Liver (tissue), 9 donors: ENCODE measurements around the gene DNAJC10. TPM values are rescaled to one million over a fixed set of nuclear protein-coding genes. Genes with fewer than 3 reads are reported as not detected.
"Not testable (repeated sequence)": the region's sequence is repeated elsewhere in the genome, so short reads cannot be mapped to it uniquely, and the experiment has no call there.

Source experiments
- DNase-seq: peaks from one replicate; pipeline ENCODE4 v3.0.0-alpha.2; 2017; ENCODE audit warnings: low spot score
- H3K27ac ChIP-seq, 2 donors: one replicate each; pipeline ENCODE4 v1.7.0; 2013; ENCODE audit warnings: inconsistent platforms in 2 of 2, low read length in 2 of 2, control low read depth in 1 of 2, low read depth in 1 of 2, mild to moderate bottlenecking in 1 of 2
- H3K27me3 ChIP-seq, 4 donors: one replicate each; pipeline versions ENCODE4 v1.6.1 to v1.7.0; 2013; ENCODE audit warnings: low read length in 3 of 4, inconsistent platforms in 1 of 4, mild to moderate bottlenecking in 1 of 4, moderate library complexity in 1 of 4; ENCODE audit not compliant: control insufficient read depth in 4 of 4, insufficient read depth in 4 of 4
- H3K36me3 ChIP-seq, 4 donors: one replicate each; pipeline versions ENCODE4 v1.6.1 to v1.7.0; 2013; ENCODE audit warnings: low read length in 3 of 4, mild to moderate bottlenecking in 3 of 4, low read depth in 1 of 4, moderate library complexity in 1 of 4; ENCODE audit not compliant: control insufficient read depth in 4 of 4, insufficient read depth in 3 of 4
- H3K4me1 ChIP-seq, 4 donors: one replicate each; pipeline versions ENCODE4 v1.6.1 to v1.7.0; 2013; ENCODE audit warnings: low read length in 3 of 4, mild to moderate bottlenecking in 3 of 4, moderate library complexity in 1 of 4; ENCODE audit not compliant: control insufficient read depth in 4 of 4, insufficient read depth in 4 of 4
- H3K4me3 ChIP-seq, 3 donors: one replicate each; pipeline versions ENCODE4 v1.6.1 to v1.7.0; 2013; ENCODE audit warnings: low read length in 3 of 3, control low read depth in 1 of 3, low read depth in 1 of 3, mild to moderate bottlenecking in 1 of 3
- H3K9ac ChIP-seq, 2 donors: one replicate each; pipeline ENCODE4 v1.7.0; 2013; ENCODE audit warnings: low read length in 2 of 2, mild to moderate bottlenecking in 2 of 2, moderate library complexity in 2 of 2, control low read depth in 1 of 2, low read depth in 1 of 2
- H3K9me3 ChIP-seq, 4 donors: one replicate each; pipeline versions ENCODE4 v1.6.1 to v1.7.0; 2013; ENCODE audit warnings: low read length in 3 of 4; ENCODE audit not compliant: control insufficient read depth in 4 of 4
- FOXA1 ChIP-seq: IDR thresholded peaks from 2 replicates; pipeline ENCODE4 v1.6.1; 2016; ENCODE audit warnings: antibody characterized with exemption
- FOXA2 ChIP-seq: IDR thresholded peaks from 2 replicates; pipeline ENCODE4 v1.6.1; 2016; ENCODE audit warnings: antibody characterized with exemption
- GABPA ChIP-seq, 2 donors: IDR thresholded peaks in 1 of 2; conservative IDR thresholded peaks in 1 of 2; 2 replicates each; pipeline ENCODE4 v1.6.1; 2016; ENCODE audit warnings: antibody characterized with exemption in 2 of 2, mild to moderate bottlenecking in 1 of 2, moderate library complexity in 1 of 2
- HNF4G ChIP-seq: IDR thresholded peaks from 2 replicates; pipeline ENCODE4 v1.6.1; 2016; ENCODE audit warnings: antibody characterized with exemption
- JUND ChIP-seq, 2 donors: IDR thresholded peaks; 2 replicates each; pipeline ENCODE4 v1.6.1; 2016; ENCODE audit warnings: antibody characterized with exemption in 2 of 2
- NR2F2 ChIP-seq: IDR thresholded peaks from 2 replicates; pipeline ENCODE4 v1.6.1; 2016; ENCODE audit warnings: antibody characterized with exemption
- RAD21 ChIP-seq, 2 donors: IDR thresholded peaks; 2 replicates each; pipeline ENCODE4 v1.6.1; 2016; ENCODE audit warnings: antibody characterized with exemption in 2 of 2, mild to moderate bottlenecking in 2 of 2
- RXRA ChIP-seq, 2 donors: IDR thresholded peaks; 2 replicates each; pipeline ENCODE4 v1.6.1; 2017 to 2018; ENCODE audit warnings: antibody characterized with exemption in 2 of 2, mild to moderate bottlenecking in 1 of 2
- SP1 ChIP-seq: IDR thresholded peaks from 2 replicates; pipeline ENCODE4 v1.6.1; 2018; ENCODE audit warnings: antibody characterized with exemption, mild to moderate bottlenecking
- TAF1 ChIP-seq: conservative IDR thresholded peaks from 2 replicates; pipeline ENCODE4 v1.6.1; 2016; ENCODE audit warnings: antibody characterized with exemption, mild to moderate bottlenecking
- YY1 ChIP-seq: IDR thresholded peaks from 2 replicates; pipeline ENCODE4 v1.6.1; 2016; ENCODE audit warnings: antibody characterized with exemption, mild to moderate bottlenecking
- WGBS: extraction: QIAGEN DNeasy Blood & Tissue Kit; methylation state at CpG from one replicate; pipeline ENCODE4 v1.1.7; 2013; 5-methylcytosine and 5-hydroxymethylcytosine counted together
- polyA plus RNA-seq, 2 donors: library from polyadenylated mRNA; stranded (reverse) in 1 of 2; unstranded in 1 of 2; fragments of 200-250 nt in 1 of 2; fragments of >200 nt in 1 of 2; fragmentation: Nextera tagmentation in 1 of 2; extraction: Ambion mirVana in 1 of 2; gene quantifications; one replicate each; pipeline versions ENCODE4 v1.2.1 to v1.2.3, GENCODE V29; 2013 to 2015
- total RNA-seq, 2 donors: library from RNA; depleted of rRNA; stranded (reverse); fragments of >200 nt; gene quantifications; one replicate each; pipeline ENCODE4 v1.2.3, GENCODE V29; 2014
- TF ChIP-seq, protein P1 (sequence below): IDR thresholded peaks from 2 replicates; pipeline ENCODE4 v1.6.1; 2016; ENCODE audit warnings: antibody characterized with exemption
- TF ChIP-seq, protein P2 (sequence below): IDR thresholded peaks from 2 replicates; pipeline ENCODE4 v1.6.1; 2016; ENCODE audit warnings: antibody characterized with exemption, mild to moderate bottlenecking
- TF ChIP-seq, protein P3 (sequence below): fragments of 150-350 bp; IDR thresholded peaks from 2 replicates; pipeline ENCODE4 v1.5.1; 2017; ENCODE audit warnings: improper control_type of control experiment, low read depth, low read length; ENCODE audit not compliant: missing input control
- TF ChIP-seq, protein P4 (sequence below): IDR thresholded peaks from 2 replicates; pipeline ENCODE4 v1.6.1; 2016; ENCODE audit warnings: antibody characterized with exemption
- TF ChIP-seq, protein P5 (sequence below): IDR thresholded peaks from 2 replicates; pipeline ENCODE4 v1.6.1; 2016; ENCODE audit warnings: antibody characterized with exemption
- donor health status: healthy.
- donor health status: healthy.
- donor health status: healthy.
- donor health status: healthy.
- donor health status: healthy.

DNAJC10 gene
- total and polyA plus RNA-seq, 4 donors: 16.3 to 46.4 (median 21.2) TPM

DNA sequence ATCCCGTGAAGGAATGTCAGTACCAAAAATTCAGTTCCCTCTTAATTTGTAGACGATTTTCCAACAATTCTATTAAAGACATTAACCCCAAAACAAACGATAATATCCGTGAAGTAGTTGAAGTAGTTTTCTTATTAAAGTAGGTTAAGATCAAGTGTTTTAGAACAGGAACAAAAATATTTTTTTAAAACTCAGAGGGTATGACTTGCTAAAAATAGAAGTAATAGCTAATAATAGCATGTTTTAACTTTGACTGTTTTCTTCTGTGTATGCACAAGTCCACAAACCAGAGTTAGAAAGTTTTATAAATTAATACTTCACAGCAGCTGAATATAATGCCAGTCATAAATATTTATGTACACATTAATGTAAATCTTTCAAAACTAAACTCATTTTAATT is 2.4 kb downstream of the DNAJC10 start:
- Histone ChIP-seq H3K36me3 (peaks cover 0 to 9% (median under 1%) of the 10 kb centered on the region in 4 donors), H3K9me3 (no peaks in the 10 kb centered on the region), H3K9ac (no peak overlapping the region), H3K4me3 (no peak overlapping the region), H3K4me1 (peaks cover 2 to 12% (median 4%) of the 10 kb centered on the region in 4 donors), H3K27ac (no peak overlapping the region), H3K27me3 (no peaks in the 10 kb centered on the region)
- 93% methylated on average over 4 of the region's 4 CpGs for WGBS
- DNase-seq: no peak
- TF ChIP-seq, protein P1, sequence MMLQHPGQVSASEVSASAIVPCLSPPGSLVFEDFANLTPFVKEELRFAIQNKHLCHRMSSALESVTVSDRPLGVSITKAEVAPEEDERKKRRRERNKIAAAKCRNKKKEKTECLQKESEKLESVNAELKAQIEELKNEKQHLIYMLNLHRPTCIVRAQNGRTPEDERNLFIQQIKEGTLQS: no peak
- no peak for TF ChIP-seq TAF1
- TF ChIP-seq FOXA2: no peak
- no peak for TF ChIP-seq JUND (IDR thresholded peaks at IDR 0.05)
- TF ChIP-seq, protein P2, sequence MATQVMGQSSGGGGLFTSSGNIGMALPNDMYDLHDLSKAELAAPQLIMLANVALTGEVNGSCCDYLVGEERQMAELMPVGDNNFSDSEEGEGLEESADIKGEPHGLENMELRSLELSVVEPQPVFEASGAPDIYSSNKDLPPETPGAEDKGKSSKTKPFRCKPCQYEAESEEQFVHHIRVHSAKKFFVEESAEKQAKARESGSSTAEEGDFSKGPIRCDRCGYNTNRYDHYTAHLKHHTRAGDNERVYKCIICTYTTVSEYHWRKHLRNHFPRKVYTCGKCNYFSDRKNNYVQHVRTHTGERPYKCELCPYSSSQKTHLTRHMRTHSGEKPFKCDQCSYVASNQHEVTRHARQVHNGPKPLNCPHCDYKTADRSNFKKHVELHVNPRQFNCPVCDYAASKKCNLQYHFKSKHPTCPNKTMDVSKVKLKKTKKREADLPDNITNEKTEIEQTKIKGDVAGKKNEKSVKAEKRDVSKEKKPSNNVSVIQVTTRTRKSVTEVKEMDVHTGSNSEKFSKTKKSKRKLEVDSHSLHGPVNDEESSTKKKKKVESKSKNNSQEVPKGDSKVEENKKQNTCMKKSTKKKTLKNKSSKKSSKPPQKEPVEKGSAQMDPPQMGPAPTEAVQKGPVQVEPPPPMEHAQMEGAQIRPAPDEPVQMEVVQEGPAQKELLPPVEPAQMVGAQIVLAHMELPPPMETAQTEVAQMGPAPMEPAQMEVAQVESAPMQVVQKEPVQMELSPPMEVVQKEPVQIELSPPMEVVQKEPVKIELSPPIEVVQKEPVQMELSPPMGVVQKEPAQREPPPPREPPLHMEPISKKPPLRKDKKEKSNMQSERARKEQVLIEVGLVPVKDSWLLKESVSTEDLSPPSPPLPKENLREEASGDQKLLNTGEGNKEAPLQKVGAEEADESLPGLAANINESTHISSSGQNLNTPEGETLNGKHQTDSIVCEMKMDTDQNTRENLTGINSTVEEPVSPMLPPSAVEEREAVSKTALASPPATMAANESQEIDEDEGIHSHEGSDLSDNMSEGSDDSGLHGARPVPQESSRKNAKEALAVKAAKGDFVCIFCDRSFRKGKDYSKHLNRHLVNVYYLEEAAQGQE: no peak
- no peak for TF ChIP-seq NR2F2
- TF ChIP-seq RAD21 (IDR thresholded peaks at IDR 0.05): no peak
- no peak for TF ChIP-seq GABPA (IDR thresholded peaks at IDR 0.05 in 1 of 2, conservative IDR thresholded peaks at IDR 0.05 in 1 of 2)
- TF ChIP-seq, protein P3, sequence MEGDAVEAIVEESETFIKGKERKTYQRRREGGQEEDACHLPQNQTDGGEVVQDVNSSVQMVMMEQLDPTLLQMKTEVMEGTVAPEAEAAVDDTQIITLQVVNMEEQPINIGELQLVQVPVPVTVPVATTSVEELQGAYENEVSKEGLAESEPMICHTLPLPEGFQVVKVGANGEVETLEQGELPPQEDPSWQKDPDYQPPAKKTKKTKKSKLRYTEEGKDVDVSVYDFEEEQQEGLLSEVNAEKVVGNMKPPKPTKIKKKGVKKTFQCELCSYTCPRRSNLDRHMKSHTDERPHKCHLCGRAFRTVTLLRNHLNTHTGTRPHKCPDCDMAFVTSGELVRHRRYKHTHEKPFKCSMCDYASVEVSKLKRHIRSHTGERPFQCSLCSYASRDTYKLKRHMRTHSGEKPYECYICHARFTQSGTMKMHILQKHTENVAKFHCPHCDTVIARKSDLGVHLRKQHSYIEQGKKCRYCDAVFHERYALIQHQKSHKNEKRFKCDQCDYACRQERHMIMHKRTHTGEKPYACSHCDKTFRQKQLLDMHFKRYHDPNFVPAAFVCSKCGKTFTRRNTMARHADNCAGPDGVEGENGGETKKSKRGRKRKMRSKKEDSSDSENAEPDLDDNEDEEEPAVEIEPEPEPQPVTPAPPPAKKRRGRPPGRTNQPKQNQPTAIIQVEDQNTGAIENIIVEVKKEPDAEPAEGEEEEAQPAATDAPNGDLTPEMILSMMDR: no peak
- TF ChIP-seq RXRA (IDR thresholded peaks at IDR 0.05): no peak
- TF ChIP-seq SP1: no peak
- TF ChIP-seq FOXA1: no peak
- TF ChIP-seq HNF4G: no peak
- TF ChIP-seq, protein P4, sequence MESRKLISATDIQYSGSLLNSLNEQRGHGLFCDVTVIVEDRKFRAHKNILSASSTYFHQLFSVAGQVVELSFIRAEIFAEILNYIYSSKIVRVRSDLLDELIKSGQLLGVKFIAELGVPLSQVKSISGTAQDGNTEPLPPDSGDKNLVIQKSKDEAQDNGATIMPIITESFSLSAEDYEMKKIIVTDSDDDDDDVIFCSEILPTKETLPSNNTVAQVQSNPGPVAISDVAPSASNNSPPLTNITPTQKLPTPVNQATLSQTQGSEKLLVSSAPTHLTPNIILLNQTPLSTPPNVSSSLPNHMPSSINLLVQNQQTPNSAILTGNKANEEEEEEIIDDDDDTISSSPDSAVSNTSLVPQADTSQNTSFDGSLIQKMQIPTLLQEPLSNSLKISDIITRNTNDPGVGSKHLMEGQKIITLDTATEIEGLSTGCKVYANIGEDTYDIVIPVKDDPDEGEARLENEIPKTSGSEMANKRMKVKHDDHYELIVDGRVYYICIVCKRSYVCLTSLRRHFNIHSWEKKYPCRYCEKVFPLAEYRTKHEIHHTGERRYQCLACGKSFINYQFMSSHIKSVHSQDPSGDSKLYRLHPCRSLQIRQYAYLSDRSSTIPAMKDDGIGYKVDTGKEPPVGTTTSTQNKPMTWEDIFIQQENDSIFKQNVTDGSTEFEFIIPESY: no peak
- no peak for TF ChIP-seq YY1
- TF ChIP-seq, protein P5, sequence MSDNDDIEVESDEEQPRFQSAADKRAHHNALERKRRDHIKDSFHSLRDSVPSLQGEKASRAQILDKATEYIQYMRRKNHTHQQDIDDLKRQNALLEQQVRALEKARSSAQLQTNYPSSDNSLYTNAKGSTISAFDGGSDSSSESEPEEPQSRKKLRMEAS: no peak

GRCh38 chr2:182719116-182719515 is 3.1 kb downstream of the DNAJC10 start:
- H3K9me3 ChIP-seq, H3K27me3 ChIP-seq, H3K4me3 ChIP-seq, DNase-seq, H3K27ac ChIP-seq, H3K9ac ChIP-seq: not testable (repeated sequence)
- Histone ChIP-seq H3K4me1 (peaks cover 2 to 12% (median 4%) of the 10 kb centered on the region in 4 donors), H3K36me3 (peaks cover 0 to 13% (median under 1%) of the 10 kb centered on the region in 4 donors)
- WGBS: 95% methylated on average over 8 of the region's 8 CpGs
